ENCODE results near the gene ARHGEF26. TPM values are rescaled to one million over a fixed set of nuclear protein-coding genes. Genes with fewer than 3 reads are reported as not detected.

The ARHGEF26 gene
- total RNA-seq, 1 experiment from 2014 or later = 14.1 TPM

DNA sequence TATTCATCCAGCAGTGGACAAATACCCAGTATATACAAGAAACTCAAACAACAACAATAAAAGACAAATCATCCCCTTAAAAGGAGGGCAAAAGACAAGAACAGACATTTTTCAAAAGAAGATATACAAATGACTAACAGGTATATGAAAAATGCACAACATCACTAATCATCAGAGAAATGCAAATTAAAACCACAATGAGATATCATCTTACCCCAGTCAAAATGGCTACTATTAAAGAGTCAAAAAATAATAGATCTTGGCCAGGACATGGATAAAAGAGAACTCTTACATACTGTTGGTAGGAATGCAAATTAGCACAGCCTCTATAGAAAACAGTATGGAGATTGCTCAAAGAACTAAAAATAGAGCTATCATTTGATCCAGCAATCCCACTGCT is 186.2 kb downstream of the ARHGEF26 start (continued):
- TF ChIP-seq ATF6 (CRISPR knock-in tag; IDR thresholded peaks at IDR 0.05) = no peak

Other genes with a start within 250 kb of the ARHGEF26 start
- gene DHX36, start 203.1 kb downstream of the ARHGEF26 start, total RNA-seq (2021) = 90.2 to 100 TPM (median 91.9 TPM) in 3 replicates

Data from WTC11 (cell line).